C4-2B (cell line): ENCODE measurements around the gene KLF15.

Experiments
- H3K27ac ChIP-seq: fragments of 450-650 bp; 2 replicates; pipeline ENCODE4 v1.5.1; 2017
- ZFX ChIP-seq: fragments of 450-650 bp; IDR thresholded peaks from 2 replicates; pipeline ENCODE4 v1.6.1; 2017
- TF ChIP-seq, protein P1 (sequence below): fragments of 450-650 bp; conservative IDR thresholded peaks from 2 replicates; pipeline ENCODE4 v1.5.1; 2017; ENCODE audit warnings: mild to moderate bottlenecking

The KLF15 gene

GRCh38 chr3:126360046-126360713, 3.0 kb upstream of the KLF15 start:
- no peak for TF ChIP-seq ZFX
- TF ChIP-seq, protein P1, sequence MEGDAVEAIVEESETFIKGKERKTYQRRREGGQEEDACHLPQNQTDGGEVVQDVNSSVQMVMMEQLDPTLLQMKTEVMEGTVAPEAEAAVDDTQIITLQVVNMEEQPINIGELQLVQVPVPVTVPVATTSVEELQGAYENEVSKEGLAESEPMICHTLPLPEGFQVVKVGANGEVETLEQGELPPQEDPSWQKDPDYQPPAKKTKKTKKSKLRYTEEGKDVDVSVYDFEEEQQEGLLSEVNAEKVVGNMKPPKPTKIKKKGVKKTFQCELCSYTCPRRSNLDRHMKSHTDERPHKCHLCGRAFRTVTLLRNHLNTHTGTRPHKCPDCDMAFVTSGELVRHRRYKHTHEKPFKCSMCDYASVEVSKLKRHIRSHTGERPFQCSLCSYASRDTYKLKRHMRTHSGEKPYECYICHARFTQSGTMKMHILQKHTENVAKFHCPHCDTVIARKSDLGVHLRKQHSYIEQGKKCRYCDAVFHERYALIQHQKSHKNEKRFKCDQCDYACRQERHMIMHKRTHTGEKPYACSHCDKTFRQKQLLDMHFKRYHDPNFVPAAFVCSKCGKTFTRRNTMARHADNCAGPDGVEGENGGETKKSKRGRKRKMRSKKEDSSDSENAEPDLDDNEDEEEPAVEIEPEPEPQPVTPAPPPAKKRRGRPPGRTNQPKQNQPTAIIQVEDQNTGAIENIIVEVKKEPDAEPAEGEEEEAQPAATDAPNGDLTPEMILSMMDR: no peak
- H3K27ac ChIP-seq: no peak overlapping the region

DNA sequence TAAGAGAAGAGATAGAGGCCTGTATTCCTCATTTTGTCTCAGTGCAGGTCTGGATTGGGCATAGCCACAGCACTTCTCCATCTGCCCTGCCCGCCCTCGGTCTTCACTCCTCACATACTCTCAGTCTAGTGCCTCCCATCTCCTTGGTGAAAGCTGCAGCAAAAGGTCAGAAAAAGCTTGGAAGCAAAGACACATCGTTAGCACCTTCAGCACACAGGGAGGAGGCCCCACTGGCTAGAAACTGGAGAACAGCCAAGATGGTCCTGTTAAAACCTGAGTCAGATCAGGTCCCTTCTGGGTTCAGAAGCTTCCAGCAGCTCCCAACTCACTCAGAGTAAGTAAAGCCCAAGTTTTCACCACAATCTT, 1.6 kb upstream of the KLF15 start:
- H3K27ac ChIP-seq: no peak overlapping the region
- TF ChIP-seq, protein P1: no peak
- TF ChIP-seq ZFX: no peak

DNA sequence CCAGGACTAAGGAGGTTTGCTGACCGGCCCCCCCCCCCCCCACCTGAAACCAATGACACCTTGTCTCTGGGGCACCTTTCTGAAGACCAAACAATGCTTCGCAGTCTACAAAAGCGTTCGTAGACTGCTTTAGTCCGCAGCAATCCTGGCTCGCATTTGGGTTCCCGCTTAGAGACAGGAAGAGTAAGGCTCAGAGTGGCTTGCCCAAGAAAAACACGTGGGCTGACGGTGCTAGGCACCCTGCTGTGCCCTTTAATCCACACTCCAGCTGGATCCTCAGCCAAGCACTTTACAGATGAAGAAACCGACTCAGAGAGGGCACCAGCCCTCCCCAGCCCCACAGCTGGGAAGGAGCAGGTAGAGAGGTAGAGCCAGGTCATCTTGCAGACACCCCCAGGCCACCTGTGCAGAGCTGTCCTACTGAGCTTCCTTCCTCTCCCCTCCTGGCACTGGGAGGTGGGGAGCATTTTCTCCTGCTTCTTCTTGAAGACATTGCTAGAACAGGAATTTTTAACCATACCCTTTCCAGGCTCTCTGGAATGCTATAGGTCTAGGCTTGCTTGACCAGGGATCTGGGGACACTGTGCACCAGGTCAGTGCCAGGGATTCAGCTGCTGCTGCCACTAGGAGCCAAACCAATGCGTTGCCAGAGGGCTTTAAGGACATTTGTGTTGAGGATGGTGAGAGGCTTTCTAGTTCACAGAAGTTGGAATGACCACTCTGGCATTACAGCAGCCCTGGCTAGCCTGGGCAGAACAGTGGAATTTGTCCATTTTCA, 1.0 kb upstream of the KLF15 start:
- TF ChIP-seq ZFX: no peak
- TF ChIP-seq, protein P1: no peak
- H3K27ac ChIP-seq: peak overlapping the region; percentile 92

GRCh38 chr3:126356373-126357264, 589 bp downstream of the KLF15 start:
- H3K27ac ChIP-seq: peak overlapping the region; percentile 92

GRCh38 chr3:126355777-126356372, 1.3 kb downstream of the KLF15 start:
- H3K27ac ChIP-seq: peak overlapping the region; percentile 92
- TF ChIP-seq, protein P1: no peak
- TF ChIP-seq ZFX: peak; percentile 36; the same call in 1 of the 2 replicates

More at GRCh38 chr3:126356373-126357264, 589 bp downstream of the KLF15 start:
- TF ChIP-seq ZFX: peak; percentile 83; the same call in 1 of the 2 replicates
- TF ChIP-seq, protein P1: no peak

GRCh38 chr3:126355251-126355650, 2.0 kb downstream of the KLF15 start:
- H3K27ac ChIP-seq: peak overlapping the region; percentile 92
- no peak for TF ChIP-seq ZFX
- TF ChIP-seq, protein P1: no peak
